GM18870 (cell line): ENCODE data around the gene ATP8B1.

Experiments
- ATAC-seq: cut with Tn5 transposase; IDR thresholded peaks from one replicate; pipeline ENCODE4 v1.9.1; 2021; ENCODE audit warnings: moderate library complexity; ENCODE audit not compliant: unreplicated experiment

The ATP8B1 gene

DNA sequence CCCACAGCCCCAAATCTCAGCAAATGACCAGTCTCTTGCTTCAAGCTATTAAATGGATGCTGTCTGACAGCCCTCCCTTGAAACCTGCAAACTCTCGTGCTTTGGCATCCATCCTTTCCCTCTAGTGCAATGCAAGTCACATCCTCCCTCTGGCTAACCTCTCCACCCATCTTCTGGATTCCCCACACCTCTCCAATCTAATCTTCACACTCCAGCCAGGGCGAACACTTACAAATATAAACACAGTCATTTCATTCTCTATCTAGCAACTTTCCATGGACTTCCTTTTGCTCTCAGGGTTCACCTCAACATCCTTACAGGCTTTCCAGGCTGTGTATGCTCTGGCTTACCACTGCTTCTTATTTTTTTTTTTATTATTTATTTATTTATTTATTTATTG, 171.4 kb downstream of the ATP8B1 start:
- ATAC-seq, result no peak

DNA sequence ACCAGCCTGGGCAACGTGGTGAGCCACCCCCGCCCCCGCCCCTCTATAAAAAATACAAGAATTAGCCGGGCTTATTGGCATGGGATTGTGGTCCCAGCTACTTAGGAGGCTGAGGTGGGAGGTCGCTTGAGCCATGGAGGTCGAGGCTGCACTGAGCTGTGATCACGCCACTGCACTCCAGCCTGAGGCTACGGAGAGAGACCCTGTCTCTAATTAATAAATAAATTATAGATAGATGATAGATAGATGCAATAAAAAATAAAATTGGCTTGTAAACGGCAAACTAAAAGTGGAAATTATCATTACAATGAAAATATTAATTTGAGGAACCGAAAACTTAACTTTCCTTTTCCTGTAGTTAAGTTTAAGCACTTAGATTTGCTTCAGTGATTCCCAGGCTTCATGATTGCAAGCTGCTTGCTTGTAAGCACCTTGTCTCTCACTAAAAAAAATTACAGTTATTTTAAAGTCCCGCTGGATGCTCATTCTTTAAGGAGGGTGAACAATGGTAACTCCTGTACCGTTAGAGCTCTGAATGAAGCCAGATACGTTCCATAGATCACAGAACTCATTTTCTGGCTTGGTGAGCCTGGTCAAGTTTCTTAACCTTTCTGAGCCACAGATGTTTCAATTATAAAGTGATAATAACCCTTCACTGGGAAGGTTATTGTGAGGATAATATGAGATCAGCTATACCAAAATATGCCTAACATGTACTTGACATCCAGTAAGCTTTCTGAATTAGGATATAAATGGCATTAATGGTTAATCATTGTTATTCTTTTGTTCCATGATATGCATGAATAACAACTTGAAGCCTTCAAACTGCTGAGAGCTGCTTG, 172.1 kb downstream of the ATP8B1 start:
- ATAC-seq, result peak; percentile 38

DNA sequence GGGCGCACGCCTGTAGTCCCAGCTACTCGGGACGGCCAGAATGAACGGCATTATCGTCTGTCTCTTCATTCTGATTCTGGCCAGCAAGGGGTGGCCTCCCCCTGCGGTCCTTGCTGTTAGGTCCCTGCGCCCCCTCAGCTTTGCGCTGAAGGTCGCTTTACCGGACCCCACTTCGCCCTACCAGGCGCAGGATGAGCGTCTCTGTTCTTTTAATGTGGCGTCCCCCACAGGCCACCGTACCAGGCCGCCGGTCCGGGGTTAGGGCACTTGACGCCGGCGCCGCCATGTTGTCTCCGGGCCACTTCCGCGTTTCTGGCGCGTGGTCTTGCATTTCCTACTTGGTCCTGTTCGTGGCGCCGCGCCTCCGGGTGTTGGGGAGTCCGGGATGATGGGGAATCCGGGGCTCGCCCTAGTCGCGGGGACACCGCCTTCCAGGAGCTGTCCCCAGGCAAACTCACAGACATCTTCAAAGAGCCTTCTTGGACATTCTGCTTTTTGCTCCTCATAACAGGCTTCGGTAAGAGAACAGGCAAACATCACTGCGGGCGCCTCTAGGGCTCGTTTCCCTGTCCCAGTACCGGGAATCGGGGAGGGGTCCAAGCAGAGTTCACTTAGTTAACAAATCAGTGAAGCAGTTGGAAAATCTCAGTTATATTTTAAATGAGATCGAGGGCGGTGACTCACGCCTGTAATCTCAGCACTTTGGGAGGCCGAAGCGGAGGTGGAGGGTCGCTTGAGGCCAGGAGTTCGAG, 172.9 kb downstream of the ATP8B1 start:
- ATAC-seq, result peak; percentile 86

- ATAC-seq, result no peak
Measured at GRCh38 chr18:57629422-57629821, 173.7 kb downstream of the ATP8B1 start.

DNA sequence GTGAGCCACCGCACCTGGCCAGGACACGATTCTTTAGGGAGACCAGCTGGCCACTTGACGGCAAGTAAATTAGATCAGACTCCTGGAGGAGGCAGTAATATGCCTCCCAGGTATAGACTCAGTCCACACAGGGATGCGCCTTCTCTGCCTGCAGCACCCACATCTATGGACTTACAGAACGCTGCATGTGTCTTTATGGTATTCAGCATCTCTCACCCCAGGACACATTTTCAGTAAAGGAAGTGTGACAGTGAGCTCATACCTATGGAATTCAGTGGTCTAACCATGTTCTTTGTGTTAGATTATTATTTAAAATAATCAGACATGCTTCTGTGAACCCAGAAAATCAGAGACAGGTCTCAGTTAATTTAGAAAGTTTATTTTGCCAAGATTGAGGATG, 175.6 kb downstream of the ATP8B1 start:
- no peak for ATAC-seq

- no peak for ATAC-seq
Measured at GRCh38 chr18:57624988-57625387, 178.1 kb downstream of the ATP8B1 start.

- ATAC-seq, result no peak
Measured at GRCh38 chr18:57621246-57621604, 181.9 kb downstream of the ATP8B1 start.

DNA sequence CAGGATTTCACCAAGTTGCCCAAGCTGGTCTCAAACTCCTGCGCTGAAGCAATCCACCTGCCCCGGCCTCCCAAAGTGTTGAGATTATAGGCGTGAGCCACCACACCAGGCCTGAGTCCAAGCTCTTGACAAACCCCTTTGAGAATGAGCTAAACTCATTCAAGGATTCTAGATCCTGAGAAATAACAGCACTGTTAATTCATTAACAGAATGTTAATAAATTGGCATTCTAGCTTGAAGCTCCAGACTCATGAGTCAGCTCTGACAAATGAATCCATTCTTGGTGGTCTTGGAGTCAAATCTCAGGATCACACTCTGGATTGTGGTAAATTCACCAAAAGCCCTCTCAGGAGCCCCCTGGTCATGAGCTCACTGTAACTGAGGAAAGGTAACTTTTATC, 183.2 kb downstream of the ATP8B1 start:
- ATAC-seq, result no peak

- ATAC-seq, result no peak
Measured at GRCh38 chr18:57618910-57619309, 184.2 kb downstream of the ATP8B1 start.

- no peak for ATAC-seq
Measured at GRCh38 chr18:57603871-57604270, 199.2 kb downstream of the ATP8B1 start.
